GM19324 (cell line): ENCODE measurements around the gene LRRC8D.

ENCODE experiments used
- ATAC-seq: cut with Tn5 transposase; IDR thresholded peaks from one replicate; pipeline ENCODE4 v1.9.1; 2021; ENCODE audit warnings: mild to moderate bottlenecking, moderate library complexity; ENCODE audit not compliant: unreplicated experiment, low FRiP score

The LRRC8D gene

DNA sequence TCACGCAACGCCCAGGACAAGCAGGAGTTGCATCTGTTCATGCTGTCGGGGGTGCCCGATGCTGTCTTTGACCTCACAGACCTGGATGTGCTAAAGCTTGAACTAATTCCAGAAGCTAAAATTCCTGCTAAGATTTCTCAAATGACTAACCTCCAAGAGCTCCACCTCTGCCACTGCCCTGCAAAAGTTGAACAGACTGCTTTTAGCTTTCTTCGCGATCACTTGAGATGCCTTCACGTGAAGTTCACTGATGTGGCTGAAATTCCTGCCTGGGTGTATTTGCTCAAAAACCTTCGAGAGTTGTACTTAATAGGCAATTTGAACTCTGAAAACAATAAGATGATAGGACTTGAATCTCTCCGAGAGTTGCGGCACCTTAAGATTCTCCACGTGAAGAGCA, 113.6 kb downstream of the LRRC8D start:
- no peak for ATAC-seq

GRCh38 chr1:89935235-89935634, 114.4 kb downstream of the LRRC8D start:
- no peak for ATAC-seq

GRCh38 chr1:89936694-89937093, 115.9 kb downstream of the LRRC8D start:
- ATAC-seq = no peak

DNA sequence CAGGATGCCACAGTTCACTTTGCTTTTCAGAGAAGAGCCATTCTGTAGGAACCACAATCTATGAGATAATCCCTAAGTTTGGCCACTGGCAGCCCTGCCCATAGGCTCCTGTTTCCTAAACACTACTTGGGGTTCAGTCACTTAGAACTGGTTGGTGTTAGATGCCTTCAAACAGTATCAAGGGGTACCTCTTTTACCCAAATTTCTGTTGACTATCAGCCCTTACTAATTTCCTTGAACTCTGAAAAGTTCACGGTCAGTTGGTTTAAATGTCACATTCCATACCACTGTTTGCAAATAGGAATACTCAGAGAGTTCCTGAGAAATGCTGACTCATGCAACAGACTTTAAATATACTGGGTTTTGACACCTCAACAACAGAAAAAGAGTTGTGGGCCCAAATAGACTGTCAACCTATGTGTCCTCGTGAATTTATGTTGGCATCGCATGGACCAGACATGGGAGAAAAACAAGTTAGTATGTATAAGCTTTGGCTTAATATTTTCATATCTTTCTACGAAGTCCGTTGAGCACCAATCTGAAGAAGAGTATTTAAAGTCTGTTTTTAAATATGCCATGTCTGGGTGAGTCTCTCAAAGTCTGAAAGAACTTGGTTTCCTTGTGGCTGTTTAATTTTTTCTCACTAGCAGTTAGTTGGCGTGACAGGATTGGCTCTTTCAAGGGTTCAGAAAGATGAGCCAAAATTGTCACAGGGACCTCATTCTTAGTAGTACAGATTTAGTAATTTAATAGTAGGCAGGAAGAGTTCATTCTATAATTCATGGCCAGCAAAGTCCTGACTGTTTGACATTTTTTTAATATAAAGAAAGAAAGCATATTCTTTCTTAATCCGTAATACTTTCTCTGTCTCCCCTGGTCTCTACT, 117.6 kb downstream of the LRRC8D start:
- ATAC-seq = no peak

- no peak for ATAC-seq
Measured at GRCh38 chr1:89939059-89939570, 118.3 kb downstream of the LRRC8D start.

DNA sequence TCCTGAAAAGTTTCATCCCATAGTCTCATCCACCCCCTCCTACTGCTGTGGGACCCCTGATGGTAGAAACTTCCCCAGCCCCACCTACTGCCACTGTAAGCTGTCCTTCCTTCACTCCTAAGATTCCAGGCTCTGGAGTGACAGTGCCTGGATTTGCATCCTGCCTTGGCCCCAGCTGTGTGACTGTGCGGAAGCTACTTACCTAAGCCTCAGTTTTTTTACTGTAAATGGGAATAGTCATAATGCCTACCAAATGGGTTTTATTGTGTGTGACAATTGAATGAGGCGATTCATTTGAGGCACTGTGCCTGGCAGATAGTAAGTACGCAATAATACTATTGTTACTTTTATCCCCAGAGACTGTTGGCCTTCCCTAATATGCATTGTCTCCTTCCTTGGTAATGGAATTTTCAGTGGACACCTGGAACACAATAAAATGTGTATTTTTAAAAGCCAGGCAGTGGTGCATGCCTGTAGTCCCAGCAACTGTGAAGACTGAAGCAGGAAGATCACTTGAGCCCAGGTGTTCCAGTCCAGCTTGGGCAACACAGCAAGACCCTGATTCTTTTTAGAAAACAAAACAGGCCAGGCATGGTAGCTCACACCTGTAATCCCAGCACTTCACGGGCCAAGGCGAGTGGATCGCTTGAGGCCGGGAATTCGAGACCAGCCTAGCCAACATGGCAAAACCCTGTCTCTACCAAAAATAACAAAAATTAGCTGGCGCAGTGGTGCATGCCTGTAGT, 119.0 kb downstream of the LRRC8D start:
- no peak for ATAC-seq

DNA sequence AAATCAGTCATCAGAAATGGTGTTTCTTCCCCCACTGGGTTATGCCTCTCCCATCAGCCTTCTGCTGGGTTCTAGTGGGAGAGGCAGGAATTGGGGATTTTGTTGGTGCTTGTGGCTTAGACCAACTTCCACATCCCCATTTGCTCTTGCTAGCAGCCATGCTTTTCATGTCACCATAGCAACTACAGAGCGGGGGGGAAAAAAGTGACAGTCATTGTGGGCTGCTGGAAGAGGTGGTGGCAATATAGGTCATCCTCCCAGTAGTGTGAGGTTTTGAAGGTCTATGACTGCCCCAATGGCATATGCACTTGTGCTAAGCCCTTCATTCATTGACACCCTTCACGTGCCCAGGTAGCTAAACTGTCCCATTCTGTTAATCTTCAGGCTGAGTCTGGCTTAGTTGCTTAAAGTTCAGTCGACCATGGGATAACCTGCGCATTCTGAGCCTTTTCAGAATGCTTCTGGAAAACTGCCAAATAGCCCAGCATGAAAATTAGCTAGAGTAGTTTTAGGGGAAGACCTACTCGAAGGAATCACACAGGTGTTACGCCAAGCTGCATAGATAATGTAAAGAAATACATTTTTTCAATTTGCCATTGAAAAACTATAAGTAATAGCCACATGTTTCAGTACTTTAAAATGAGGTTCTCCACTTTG, 120.4 kb downstream of the LRRC8D start:
- no peak for ATAC-seq

GRCh38 chr1:89942014-89942413, 121.2 kb downstream of the LRRC8D start:
- no peak for ATAC-seq

DNA sequence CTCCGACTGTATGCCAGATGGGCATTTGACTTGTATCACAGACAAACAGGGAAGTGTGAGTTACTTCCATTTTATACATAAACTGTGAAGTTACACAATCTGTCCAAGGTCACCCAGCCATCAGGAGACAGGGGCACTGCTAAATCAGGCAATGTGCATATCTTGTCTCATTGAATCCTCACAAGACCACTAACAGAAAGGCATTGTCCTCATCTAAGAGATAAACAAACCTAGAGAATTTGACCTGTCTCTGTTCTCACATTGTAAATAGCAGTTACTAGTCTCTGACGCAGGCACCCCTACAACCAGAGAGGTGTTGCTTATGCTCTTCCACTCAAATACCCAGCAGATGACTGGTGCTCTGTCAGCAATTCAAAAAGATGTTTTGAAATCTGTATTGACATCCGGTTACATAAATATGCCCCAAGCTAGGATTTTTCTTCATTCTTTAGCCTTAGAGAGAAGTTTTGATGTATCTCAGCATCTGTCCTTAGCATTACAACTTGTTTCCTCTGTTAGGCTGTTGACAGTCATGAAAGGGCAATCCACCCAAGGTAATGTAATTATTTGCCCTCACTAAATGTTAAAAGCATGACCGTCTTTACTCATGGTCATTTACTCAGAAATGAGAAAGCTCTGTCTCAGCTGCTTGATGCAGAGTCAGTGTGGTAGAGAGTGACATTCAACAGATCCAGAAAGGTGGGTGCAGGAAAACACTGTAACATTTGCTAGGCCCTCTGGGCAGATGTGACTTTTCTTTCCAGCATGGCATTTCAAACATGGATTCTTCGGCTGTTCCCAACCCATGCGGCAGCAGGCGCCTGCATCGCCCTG, 122.2 kb downstream of the LRRC8D start:
- ATAC-seq = no peak

DNA sequence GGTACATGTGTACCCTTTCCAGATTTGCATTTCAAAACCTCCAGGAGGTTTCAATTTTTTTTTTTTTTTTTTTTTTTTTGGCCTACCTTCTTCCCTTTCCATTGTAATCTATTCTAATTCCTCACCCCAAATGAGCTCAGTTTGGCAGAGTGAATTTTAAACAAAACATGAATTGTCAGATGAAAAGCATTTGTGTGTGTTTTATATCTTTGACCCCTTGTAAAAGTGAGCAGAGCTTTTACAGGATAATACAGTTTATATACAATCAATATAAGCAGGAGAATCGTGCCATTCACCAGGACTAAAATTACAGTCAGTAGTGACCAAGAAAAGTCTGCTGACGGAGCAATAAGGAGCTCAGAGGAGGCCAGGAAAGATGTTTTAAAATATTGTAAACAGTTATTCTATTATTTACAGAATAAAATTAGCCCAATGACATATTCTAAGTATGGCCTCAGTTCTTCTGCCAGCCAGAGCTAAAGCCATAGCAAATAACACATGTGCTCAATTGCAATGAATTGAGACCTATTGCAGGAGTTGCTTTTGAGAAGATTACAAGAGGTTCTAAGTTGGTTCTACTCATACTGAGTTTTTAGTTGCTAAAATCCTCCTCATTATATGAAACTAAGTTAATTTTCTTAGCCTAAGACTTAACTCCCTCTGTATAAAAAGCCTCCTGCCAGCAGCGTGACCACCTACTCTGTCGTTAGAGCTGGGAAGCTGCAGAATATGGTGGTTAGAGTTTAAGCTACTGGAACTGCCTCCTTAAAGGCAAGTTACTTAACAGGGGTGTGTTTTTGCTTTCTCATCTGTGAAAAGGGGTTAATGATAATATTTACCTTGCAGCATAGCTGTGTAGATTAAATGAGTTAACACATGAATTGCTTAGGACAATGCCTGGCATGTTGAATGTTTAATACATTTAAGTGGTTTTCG, 123.3 kb downstream of the LRRC8D start:
- ATAC-seq = no peak

DNA sequence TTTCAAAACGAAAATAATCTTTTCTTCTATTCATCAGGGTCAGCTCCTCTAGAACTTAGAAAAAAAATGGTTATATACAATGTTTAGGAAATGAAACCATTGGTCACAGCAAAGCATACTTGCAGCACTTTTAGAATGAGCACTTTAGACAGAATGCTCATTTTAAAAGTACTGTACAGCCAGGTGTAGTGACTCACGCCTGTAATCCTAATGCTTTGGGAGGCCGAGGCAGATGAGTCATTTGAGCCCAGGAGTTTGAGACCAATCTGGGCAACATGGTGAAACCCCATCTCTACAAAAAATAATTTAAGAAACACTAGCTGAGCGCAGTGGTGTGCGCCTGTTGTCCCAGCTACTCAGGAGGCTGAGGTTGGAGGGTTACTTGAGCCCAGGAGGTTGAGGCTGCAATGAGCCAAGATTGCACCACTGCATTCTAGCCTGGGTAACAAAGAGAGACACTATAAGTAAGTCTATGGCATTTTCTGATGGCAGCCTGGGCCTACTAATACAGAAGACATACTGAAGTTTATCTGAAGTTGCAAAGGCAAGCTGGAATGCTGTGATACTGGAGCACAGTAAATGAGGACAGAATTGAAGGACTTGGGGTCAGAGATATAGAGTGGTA, 125.1 kb downstream of the LRRC8D start:
- ATAC-seq = no peak

- ATAC-seq = no peak
Measured at GRCh38 chr1:89946532-89946931, 125.7 kb downstream of the LRRC8D start.

GRCh38 chr1:89948722-89949345, 128.0 kb downstream of the LRRC8D start:
- no peak for ATAC-seq

- no peak for ATAC-seq
Measured at GRCh38 chr1:89949991-89950624, 129.3 kb downstream of the LRRC8D start.

DNA sequence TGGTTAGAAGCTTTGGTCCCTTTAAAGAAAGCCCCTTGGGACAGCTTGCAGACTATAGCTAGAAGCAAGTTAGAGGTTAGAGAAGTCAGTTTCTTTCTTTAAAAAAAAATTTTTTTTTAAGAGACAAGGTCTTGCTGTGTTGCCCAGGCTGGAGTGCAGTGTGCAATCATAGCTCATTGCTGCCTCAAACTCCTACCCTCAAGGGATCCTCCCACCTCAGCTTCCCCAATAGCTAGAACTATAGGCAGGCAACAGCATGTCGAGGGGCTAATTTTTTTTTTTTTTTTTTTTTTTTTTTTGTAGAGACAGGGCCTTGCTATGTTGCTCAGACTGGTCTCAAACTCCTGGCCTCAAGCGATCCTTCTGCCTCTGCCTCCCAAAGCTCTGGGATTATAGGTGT, 129.9 kb downstream of the LRRC8D start:
- no peak for ATAC-seq

DNA sequence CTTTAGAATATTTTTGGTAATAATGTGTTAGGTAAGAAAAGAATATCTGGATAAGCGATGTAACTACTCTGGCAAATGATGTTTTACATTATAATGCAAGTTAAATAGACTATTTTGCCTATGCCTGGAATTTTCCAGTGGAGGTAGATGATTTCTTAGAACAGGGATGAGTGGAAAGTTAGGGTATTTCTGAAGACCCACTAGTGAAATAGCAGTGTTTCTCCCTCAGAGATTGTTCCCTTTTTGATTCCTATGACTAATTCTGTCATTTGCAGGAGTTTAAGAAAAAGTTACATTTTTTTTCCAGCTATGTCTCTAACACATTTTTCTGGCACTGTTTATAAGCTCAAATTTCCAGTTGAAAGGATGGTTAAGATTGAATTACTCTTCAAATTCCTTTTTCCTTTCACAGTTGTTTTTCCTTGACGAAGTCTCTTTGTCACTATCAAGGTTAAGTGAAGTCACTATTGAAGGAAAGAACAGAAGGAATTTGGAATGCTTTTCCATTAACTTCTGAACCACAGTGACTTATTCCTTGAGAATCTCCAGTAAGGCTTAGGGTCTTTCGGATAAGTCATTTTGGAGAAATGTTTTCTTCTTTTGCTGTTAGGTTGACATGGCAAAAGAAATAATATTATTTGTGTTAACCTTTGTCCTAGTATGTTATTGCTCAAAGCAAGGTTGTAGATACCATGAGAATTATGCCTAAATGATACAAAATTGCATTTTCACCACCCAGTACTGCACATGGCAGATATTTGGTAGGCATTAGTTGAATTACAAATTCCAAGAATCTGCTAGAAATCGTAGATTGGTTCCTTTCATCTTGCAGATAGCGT, 131.2 kb downstream of the LRRC8D start:
- ATAC-seq = no peak

DNA sequence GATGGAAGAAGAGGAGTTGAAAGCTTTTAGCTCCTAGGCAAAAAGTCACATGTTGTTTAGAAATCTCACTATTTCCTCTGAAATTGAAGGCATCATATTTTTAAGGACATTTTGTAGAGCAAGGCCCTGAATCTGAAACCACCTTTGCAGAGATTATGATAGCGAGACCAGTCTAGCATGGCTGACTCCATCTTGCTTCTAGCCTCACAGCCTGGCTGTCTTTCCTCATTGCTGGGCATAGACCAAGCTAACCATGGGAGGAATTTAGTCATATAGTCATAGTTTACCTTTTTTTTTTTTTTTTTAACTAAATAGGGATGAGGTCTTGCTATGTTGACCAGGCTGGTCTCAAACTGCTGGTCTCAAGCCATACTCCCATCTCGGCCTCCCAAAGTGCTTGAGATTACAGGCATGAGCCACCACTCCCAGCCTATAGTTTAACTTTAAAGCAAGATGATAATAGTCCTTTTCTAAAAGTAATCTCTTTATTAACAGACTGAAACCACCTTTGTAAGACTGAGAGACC, 131.8 kb downstream of the LRRC8D start:
- no peak for ATAC-seq
